IgD-negative memory B cell (primary cell): ENCODE data around the gene TAF8. TPM values are rescaled to one million over a fixed set of nuclear protein-coding genes. Genes with fewer than 3 reads are reported as not detected.

Experiments
- H3K27ac Mint-ChIP-seq, 3 donors: one replicate each; pipeline ENCODE4 v1.8.0; 2020 to 2022; ENCODE audit warnings: mild to moderate bottlenecking in 3 of 3, mixed read lengths in 3 of 3, moderate library complexity in 1 of 3
- H3K27me3 Mint-ChIP-seq: one replicate; pipeline ENCODE4 v1.8.0; 2021; ENCODE audit warnings: mixed read lengths
- H3K36me3 Mint-ChIP-seq: one replicate; pipeline ENCODE4 v1.8.0; 2020; ENCODE audit warnings: mild to moderate bottlenecking, mixed read lengths
- H3K4me1 Mint-ChIP-seq, 3 donors: one replicate each; pipeline ENCODE4 v1.8.0; 2020 to 2022; ENCODE audit warnings: mixed read lengths in 3 of 3, mild to moderate bottlenecking in 1 of 3
- H3K4me3 Mint-ChIP-seq, 4 donors: one replicate each; pipeline ENCODE4 v1.8.0; 2020 to 2022; ENCODE audit warnings: mild to moderate bottlenecking in 4 of 4, mixed read lengths in 4 of 4, moderate library complexity in 3 of 4
- H3K9me3 Mint-ChIP-seq, 3 donors: one replicate each; pipeline ENCODE4 v1.8.0; 2020 to 2021; ENCODE audit warnings: mixed read lengths in 3 of 3, mild to moderate bottlenecking in 1 of 3
- polyA plus RNA-seq: library from polyadenylated mRNA; unstranded; fragments of 300-500 nt; fragmentation: Illumina TruSeq; gene quantifications from one replicate; pipeline ENCODE4 v1.2.3, GENCODE V29; 2021

Gene TAF8
- polyA plus RNA-seq, 1 donor from 2014 or later: 22.2 TPM

DNA sequence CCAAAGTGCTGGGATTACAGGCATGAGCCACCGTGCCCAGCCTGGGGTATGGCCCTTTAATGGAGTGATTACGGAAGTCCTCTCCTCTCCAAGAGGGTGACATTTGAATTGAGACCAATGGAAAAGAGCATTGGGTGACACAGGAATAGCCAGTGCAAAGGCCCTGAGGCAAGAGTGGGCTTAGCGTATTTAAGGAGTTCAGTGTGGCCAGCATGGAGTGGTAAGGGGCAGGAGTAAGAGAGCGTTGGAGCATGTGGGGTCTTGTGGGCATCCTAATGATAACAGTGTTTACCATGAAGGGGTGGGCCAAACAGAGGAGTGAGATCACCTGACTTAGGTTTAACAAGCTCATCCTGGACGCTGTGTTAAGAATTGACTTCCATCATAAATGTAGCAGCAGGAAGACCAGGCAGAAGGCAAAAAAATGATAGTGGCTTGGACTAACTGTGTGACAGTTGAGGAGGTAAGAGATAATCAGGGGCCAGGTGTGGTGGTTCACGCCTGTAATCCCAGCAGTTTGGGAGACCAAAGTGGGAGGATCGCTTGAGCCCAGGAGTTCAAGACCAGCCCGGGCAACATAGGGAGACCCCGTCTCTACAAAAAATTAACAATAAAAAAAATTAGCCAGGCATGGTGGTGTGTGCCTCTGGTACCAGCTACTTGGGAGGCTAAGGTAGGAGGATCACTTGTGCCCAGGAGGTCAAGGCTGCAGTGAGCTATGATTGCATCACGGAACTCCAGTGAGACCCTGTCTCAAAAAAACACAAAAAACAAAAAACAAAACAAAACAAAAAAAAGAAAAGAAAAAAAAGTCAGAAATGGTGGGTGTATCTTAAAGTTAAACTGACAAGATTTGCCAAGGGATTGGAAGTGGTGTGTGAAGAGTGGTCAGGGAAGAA lies 40.7 kb downstream of the TAF8 start:
- no peaks in the 10 kb centered on the region for H3K9me3 Mint-ChIP-seq
- no peak overlapping the region for H3K4me3 Mint-ChIP-seq
- H3K27ac Mint-ChIP-seq: no peak overlapping the region
- peaks cover 4% of the 10 kb centered on the region for H3K36me3 Mint-ChIP-seq
- peaks cover 1% of the 10 kb centered on the region for H3K27me3 Mint-ChIP-seq
- peaks cover 0 to 2% (median 0%) of the 10 kb centered on the region in 3 donors for H3K4me1 Mint-ChIP-seq

DNA sequence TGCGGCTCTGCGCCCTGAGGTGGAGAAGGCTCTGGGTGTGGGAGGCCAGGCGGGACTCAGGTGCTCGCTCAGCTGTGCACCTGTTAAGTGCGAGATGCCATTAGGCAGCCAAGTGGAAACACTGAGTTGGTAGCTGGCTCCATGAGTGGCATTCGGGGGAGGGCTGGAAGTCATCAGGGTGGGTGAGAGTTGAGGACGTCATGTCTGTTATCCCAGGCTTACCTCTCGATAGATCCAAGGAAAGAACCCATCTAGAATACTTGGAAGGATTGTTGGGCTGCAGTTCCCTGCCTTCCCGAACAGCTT lies 41.3 kb downstream of the TAF8 start:
- Mint-ChIP-seq H3K27ac (no peak overlapping the region), H3K36me3 (peaks cover 6% of the 10 kb centered on the region), H3K27me3 (peaks cover 1% of the 10 kb centered on the region), H3K9me3 (no peaks in the 10 kb centered on the region), H3K4me1 (peaks cover 0 to 2% (median 0%) of the 10 kb centered on the region in 3 donors), H3K4me3 (no peak overlapping the region)

GRCh38 chr6:42093582-42094329 lies 43.4 kb downstream of the TAF8 start:
- peaks cover 1% of the 10 kb centered on the region for H3K27me3 Mint-ChIP-seq
- H3K9me3 Mint-ChIP-seq: no peaks in the 10 kb centered on the region
- H3K36me3 Mint-ChIP-seq: peaks cover 8% of the 10 kb centered on the region
- H3K4me3 Mint-ChIP-seq: no peak overlapping the region
- H3K4me1 Mint-ChIP-seq: peaks cover 0 to 2% (median 0%) of the 10 kb centered on the region in 3 donors
- H3K27ac Mint-ChIP-seq: no peak overlapping the region

DNA sequence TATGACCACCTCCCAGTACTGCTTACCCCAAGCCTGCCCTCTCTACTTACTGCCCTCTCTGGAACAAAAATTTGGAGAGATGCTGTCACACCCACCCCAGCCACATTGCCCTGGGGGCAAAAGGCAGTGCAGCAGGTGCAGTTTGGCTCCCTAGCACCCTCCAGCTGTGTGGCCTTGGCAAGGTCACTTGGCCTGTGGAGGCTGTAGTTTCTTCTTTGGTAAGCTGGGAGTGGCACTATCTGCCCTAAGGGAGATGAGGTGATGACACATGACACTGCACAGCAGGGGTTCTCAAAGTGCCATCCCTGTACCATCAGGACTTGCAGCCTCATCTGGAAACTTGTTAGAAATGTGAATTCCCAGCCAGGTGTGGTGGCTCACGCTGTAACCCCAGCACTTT lies 44.8 kb downstream of the TAF8 start:
- no peak overlapping the region for H3K4me3 Mint-ChIP-seq
- H3K27me3 Mint-ChIP-seq: peaks cover 1% of the 10 kb centered on the region
- no peak overlapping the region for H3K27ac Mint-ChIP-seq
- H3K9me3 Mint-ChIP-seq: no peaks in the 10 kb centered on the region
- H3K36me3 Mint-ChIP-seq: peaks cover 8% of the 10 kb centered on the region
- H3K4me1 Mint-ChIP-seq: peaks cover 0 to 2% (median 0%) of the 10 kb centered on the region in 3 donors

GRCh38 chr6:42095776-42096541 lies 45.6 kb downstream of the TAF8 start:
- H3K4me3 Mint-ChIP-seq: no peak overlapping the region
- peaks cover 1% of the 10 kb centered on the region for H3K27me3 Mint-ChIP-seq
- H3K9me3 Mint-ChIP-seq: no peaks in the 10 kb centered on the region
- H3K36me3 Mint-ChIP-seq: peaks cover 8% of the 10 kb centered on the region
- no peak overlapping the region for H3K27ac Mint-ChIP-seq
- no peaks in the 10 kb centered on the region for H3K4me1 Mint-ChIP-seq

GRCh38 chr6:42099340-42100028 lies 49.2 kb downstream of the TAF8 start:
- Mint-ChIP-seq H3K27ac (no peak overlapping the region), H3K4me3 (no peak overlapping the region), H3K4me1 (peaks cover 0 to 2% (median 0%) of the 10 kb centered on the region in 3 donors), H3K36me3 (peaks cover 6% of the 10 kb centered on the region), H3K9me3 (no peaks in the 10 kb centered on the region), H3K27me3 (peaks cover 6% of the 10 kb centered on the region)

DNA sequence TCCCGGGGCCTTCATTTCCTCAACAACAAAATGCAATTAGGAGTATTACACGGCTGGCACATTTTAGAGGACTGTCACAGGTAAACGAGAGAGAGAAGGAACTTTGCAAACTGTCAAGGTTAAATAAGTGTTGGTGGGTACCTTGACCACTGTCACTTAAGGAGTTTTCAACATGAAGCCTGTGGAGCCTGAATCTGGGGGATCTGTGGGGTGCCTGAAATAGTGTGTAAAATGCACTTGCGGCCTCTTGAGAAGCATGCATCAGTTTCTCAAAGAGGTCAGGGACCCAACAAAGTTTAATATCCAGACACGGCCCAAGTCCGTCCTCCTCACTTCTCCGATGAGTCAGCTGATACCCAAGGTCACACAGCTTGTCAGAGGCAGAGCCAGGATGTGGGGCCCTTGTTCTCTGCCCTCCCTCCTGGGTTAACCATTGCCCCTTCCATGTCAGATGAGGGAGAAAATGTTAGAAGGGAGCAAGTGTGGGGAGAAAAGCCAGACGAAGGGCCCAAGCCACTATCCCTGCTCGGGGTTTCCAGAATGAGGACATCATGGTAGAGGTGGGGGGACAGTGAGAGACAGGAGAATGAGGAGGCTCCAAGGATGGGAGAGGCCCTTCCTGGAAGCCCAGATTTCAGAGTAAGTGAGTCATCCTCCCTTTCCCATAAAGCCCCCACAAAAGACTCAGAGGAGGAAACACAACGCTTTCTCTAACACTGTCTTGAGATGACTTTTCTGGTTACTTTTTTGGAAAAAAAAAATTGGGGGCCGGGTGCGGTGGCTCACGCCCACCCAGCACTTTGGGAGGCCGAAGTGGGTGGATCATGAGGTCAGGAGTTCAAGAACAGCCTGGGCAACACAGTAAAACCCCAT lies 49.9 kb downstream of the TAF8 start:
- Mint-ChIP-seq H3K4me1 (peaks cover 0 to 2% (median 0%) of the 10 kb centered on the region in 3 donors), H3K27me3 (peaks cover 8% of the 10 kb centered on the region), H3K27ac (no peak overlapping the region), H3K9me3 (no peaks in the 10 kb centered on the region), H3K36me3 (peaks cover 6% of the 10 kb centered on the region), H3K4me3 (no peak overlapping the region)

DNA sequence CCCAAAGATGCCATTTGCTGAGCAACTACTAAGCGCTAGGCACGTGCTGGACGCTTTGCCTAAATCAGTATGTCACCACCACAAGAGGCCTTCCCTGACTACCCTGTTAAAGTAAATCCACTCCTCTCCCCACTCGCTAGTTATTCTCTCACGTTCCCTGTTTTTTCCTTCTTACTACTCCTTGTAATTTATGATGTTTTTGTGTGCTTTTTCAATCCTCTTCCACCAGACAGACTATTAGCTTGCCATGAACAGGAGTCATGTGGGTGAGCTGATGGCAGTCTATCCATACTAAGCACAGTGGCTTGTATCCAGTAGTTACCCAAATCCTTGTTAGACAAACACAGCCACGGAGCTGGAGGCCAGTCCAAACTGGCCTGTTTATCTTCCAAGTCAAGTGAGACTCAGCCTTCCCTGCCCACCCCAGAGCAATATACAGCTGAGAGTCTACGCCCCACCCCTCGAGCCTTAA lies 50.9 kb downstream of the TAF8 start:
- Mint-ChIP-seq H3K4me3 (no peak overlapping the region), H3K9me3 (no peaks in the 10 kb centered on the region), H3K27me3 (peaks cover 12% of the 10 kb centered on the region), H3K36me3 (peaks cover 6% of the 10 kb centered on the region), H3K27ac (no peak overlapping the region), H3K4me1 (peaks cover 0 to 2% (median 0%) of the 10 kb centered on the region in 3 donors)

DNA sequence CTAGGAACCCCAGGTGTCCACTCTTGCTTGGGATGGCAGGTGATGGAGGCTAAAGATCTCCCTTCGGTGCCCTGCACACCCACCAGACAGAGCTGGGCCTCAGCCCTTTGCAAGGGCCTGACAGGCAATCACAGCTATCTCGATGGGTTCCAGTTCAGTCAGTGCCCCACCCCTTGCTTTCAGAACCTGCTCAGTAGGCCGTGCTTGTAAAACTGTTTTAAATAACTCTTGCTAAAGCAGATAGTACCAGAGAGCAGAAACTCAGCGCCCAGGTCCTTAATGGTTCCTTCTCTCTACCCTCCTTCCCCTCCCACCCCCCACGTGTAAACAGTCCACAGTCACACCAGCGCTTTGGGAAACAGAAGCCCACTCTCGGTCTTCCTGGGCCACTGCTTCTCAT lies 52.9 kb downstream of the TAF8 start:
- no peaks in the 10 kb centered on the region for H3K9me3 Mint-ChIP-seq
- H3K36me3 Mint-ChIP-seq: peaks cover 1% of the 10 kb centered on the region
- H3K4me3 Mint-ChIP-seq: peak overlapping the region in 2 of 4 donors; percentile 31 to 87
- peaks cover 0 to 2% (median 0%) of the 10 kb centered on the region in 3 donors for H3K4me1 Mint-ChIP-seq
- peaks cover 14% of the 10 kb centered on the region for H3K27me3 Mint-ChIP-seq
- H3K27ac Mint-ChIP-seq: no peak overlapping the region

DNA sequence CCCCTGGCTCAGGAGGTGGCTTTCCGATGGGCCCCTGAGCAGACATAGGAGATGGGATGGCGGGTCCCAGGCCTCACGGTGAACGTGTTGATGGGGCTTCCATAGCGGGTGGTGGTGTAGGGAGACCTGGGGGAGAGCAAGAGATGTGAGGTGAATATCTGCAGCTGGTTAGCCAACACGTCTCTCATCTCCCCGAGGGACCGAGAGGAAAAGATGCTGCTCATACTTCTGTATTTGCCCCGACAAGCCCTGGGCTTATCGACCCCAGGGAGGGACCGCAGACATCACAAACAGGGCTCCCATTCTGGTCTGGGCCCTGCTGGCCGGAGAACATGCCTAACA lies 53.4 kb downstream of the TAF8 start:
- H3K9me3 Mint-ChIP-seq: no peaks in the 10 kb centered on the region
- no peaks in the 10 kb centered on the region for H3K36me3 Mint-ChIP-seq
- H3K27me3 Mint-ChIP-seq: peaks cover 14% of the 10 kb centered on the region
- no peak overlapping the region for H3K27ac Mint-ChIP-seq
- H3K4me1 Mint-ChIP-seq: peaks cover 0 to 2% (median 0%) of the 10 kb centered on the region in 3 donors
- H3K4me3 Mint-ChIP-seq: peak overlapping the region; percentile 52 to 87 (median 59)

DNA sequence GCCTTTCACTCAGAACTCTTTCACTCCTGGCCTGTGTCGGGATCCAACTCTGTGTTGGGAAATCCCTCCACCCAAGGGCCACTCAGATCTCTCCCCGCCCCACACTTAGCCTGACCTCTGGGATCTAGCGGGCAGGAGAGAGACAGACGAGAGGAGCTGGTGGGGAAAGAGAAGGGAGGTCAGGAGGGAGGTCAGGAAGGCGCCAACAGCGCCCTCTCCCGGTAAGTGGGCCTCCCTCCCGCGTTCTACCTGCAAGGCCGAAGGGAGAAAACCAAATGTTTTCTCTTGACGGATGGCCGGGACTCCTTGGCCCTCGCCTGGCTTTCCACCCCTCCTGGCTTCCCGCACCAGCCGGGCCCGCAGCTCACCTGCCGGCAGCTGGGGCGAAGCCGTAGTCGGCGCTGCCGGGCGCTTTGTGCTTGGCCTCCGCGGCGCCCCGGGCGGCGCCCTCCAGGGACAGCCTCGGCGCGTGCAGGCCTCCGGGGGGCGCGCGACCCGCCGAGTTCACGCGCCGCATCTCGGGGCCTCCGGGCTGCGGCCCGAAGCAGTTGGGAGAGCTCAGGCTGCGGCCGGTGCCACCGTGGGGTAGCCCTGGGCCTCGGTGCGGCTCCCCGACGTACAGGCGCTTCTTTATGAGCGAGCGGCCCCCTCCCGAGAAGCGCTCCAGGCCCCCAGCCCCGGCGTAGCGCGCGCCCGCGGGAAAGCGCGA lies 53.9 kb downstream of the TAF8 start:
- Mint-ChIP-seq H3K9me3 (no peaks in the 10 kb centered on the region), H3K4me3 (peak overlapping the region in 3 of 4 donors; percentile 52 to 63 (median 55)), H3K4me1 (peaks cover 0 to 2% (median 0%) of the 10 kb centered on the region in 3 donors), H3K27ac (no peak overlapping the region), H3K27me3 (peaks cover 14% of the 10 kb centered on the region), H3K36me3 (no peaks in the 10 kb centered on the region)

GRCh38 chr6:42104804-42105125 lies 54.4 kb downstream of the TAF8 start:
- Mint-ChIP-seq H3K4me3 (peak overlapping the region in 3 of 4 donors; percentile 9 to 55 (median 23)), H3K27ac (no peak overlapping the region), H3K9me3 (no peaks in the 10 kb centered on the region), H3K4me1 (peaks cover 0 to 2% (median 0%) of the 10 kb centered on the region in 3 donors), H3K27me3 (peaks cover 14% of the 10 kb centered on the region), H3K36me3 (no peaks in the 10 kb centered on the region)

GRCh38 chr6:42105156-42105648 lies 54.9 kb downstream of the TAF8 start:
- Mint-ChIP-seq H3K27me3 (peaks cover 14% of the 10 kb centered on the region), H3K36me3 (no peaks in the 10 kb centered on the region), H3K4me1 (peaks cover 0 to 2% (median 0%) of the 10 kb centered on the region in 3 donors), H3K9me3 (no peaks in the 10 kb centered on the region), H3K27ac (no peak overlapping the region), H3K4me3 (peak overlapping the region in 3 of 4 donors; percentile 9 to 55 (median 23))
